HL-60 (cell line): ENCODE data around the gene VWA5B2. TPM values are rescaled to one million over a fixed set of nuclear protein-coding genes. Genes with fewer than 3 reads are reported as not detected.

Experiments
- microRNA-seq: library from miRNA; unstranded; fragments of <30 nt; microRNA quantifications from one replicate; pipeline ENCODE4, GENCODE V29; 2018

The VWA5B2 gene

Small RNA genes within 50 kb of the gene (microRNA-seq; reads per million reads assigned to microRNA genes)
- gene MIR1224, result not detected
